ENCODE measurements around the gene ATAD3B. TPM values are rescaled to one million over a fixed set of nuclear protein-coding genes. Genes with fewer than 3 reads are reported as not detected.

Gene ATAD3B
- total and polyA plus RNA-seq, 2 of the 13 experiments (the other 11 are each of a cell fraction or from before 2014, with no cell fraction given): 9.6 to 31.1 TPM

GRCh38 chr1:1431845-1432273 lies 39.7 kb upstream of the ATAD3B start (continued):
- TF ChIP-seq HIC2 (CRISPR knock-in tag; IDR thresholded peaks at IDR 0.05; ENCODE audit: low read depth) (peak; percentile 87), NFATC3 (CRISPR knock-in tag; IDR thresholded peaks at IDR 0.05) (no peak; the same call in 1 of the 2 replicates), ZNF652 (CRISPR knock-in tag; IDR thresholded peaks at IDR 0.05; ENCODE audit: borderline replicate concordance, low read depth) (peak; percentile 32; the same call in 1 of the 2 replicates), NFIB (CRISPR knock-in tag; IDR thresholded peaks at IDR 0.05; ENCODE audit: borderline replicate concordance) (no peak), MTF2 (CRISPR knock-in tag; IDR thresholded peaks at IDR 0.05; ENCODE audit: borderline replicate concordance) (no peak), ZSCAN21 (CRISPR knock-in tag; IDR thresholded peaks at IDR 0.05; ENCODE audit: borderline replicate concordance) (peak; percentile 70), HNRNPK (IDR thresholded peaks at IDR 0.05; ENCODE audit: low read depth, low read length, poor library complexity, severe bottlenecking) (peak; percentile 5), KLF6 (CRISPR knock-in tag; IDR thresholded peaks at IDR 0.05) (peak; percentile 79; the same call in 1 of the 2 replicates), HNF1A (IDR thresholded peaks at IDR 0.05; ENCODE audit: low read depth) (no peak), HNF1A (CRISPR knock-in tag; IDR thresholded peaks at IDR 0.05; ENCODE audit: borderline replicate concordance) (peak; percentile 75; the same call in 1 of the 2 replicates), ZNF772 (CRISPR knock-in tag; IDR thresholded peaks at IDR 0.05) (peak; percentile 83), BATF2 (CRISPR knock-in tag; IDR thresholded peaks at IDR 0.05) (0 out of 2 replicates have a peak, but pooled peaks have one; percentile 19), HDAC1 (CRISPR knock-in tag; IDR thresholded peaks at IDR 0.05) (peak; percentile 64; the same call in 1 of the 2 replicates), BRCA1 (CRISPR knock-in tag; IDR thresholded peaks at IDR 0.05) (no peak; the same call in 1 of the 2 replicates), RBFOX2 (IDR thresholded peaks at IDR 0.05; ENCODE audit: low read depth, low read length) (peak; percentile 83)
- TF ChIP-seq, protein P1, sequence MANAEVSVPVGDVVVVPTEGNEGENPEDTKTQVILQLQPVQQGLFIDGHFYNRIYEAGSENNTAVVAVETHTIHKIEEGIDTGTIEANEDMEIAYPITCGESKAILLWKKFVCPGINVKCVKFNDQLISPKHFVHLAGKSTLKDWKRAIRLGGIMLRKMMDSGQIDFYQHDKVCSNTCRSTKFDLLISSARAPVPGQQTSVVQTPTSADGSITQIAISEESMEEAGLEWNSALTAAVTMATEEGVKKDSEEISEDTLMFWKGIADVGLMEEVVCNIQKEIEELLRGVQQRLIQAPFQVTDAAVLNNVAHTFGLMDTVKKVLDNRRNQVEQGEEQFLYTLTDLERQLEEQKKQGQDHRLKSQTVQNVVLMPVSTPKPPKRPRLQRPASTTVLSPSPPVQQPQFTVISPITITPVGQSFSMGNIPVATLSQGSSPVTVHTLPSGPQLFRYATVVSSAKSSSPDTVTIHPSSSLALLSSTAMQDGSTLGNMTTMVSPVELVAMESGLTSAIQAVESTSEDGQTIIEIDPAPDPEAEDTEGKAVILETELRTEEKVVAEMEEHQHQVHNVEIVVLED (CRISPR knock-in tag; IDR thresholded peaks at IDR 0.05; ENCODE audit: borderline replicate concordance): peak; percentile 68; the same call in 1 of the 2 replicates
